ENCODE measurements around the gene KCTD12. TPM values are rescaled to one million over a fixed set of nuclear protein-coding genes. Genes with fewer than 3 reads are reported as not detected.

Gene KCTD12
- total and polyA plus RNA-seq, 9 donors, result 94.2 to 320 (median 217) TPM

Other genes with a start within 250 kb of the KCTD12 start
- gene ACOD1, start 62.1 kb upstream of the KCTD12 start, total RNA-seq, result not detected
- not detected for gene ACOD1, start 62.1 kb upstream of the KCTD12 start, polyA plus RNA-seq (ENCODE audit: insufficient read depth in 1 of 8, insufficient read length in 8 of 8, low replicate concordance in 1 of 8)
- gene CLN5, start 105.7 kb upstream of the KCTD12 start, total RNA-seq, result 19.8 TPM
- gene CLN5, start 105.7 kb upstream of the KCTD12 start, polyA plus RNA-seq (ENCODE audit: insufficient read depth in 1 of 8, insufficient read length in 8 of 8, low replicate concordance in 1 of 8), result 10 to 100 TPM; 13.3 to 21.8 (median 16.8) TPM
- 39.5 TPM for gene FBXL3, start 140.8 kb upstream of the KCTD12 start, total RNA-seq
- gene FBXL3, start 140.8 kb upstream of the KCTD12 start, polyA plus RNA-seq (ENCODE audit: insufficient read depth in 1 of 8, insufficient read length in 8 of 8, low replicate concordance in 1 of 8), result 10 to 100 TPM; 27.6 to 40.7 (median 35.3) TPM

Data from muscle of leg (tissue), 9 donors.